ENCODE results near the gene DPY19L1.

DNA sequence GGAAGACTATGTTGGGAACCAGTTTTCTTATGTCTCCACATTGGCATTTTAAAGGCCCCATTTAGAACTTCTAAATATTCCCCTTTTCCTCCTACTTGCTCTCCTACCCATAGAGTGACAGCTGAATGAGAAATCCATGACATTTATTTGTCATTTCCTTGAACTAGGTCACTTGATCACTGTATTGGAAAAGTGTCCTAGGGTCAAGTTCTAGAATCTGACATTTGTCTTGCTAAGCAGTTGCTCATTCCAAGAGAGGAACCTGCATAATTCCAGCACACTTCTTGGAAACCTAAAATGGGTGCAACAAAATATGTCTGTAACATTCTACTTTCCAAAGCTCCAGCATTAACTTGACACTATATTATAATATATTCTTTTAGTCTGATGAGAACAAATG, 3.6 kb upstream of the DPY19L1 start:
- TF ChIP-seq ZNF274 (IDR thresholded peaks at IDR 0.05; ENCODE audit: low read depth, low read length) (no peak), YY1 (IDR thresholded peaks at IDR 0.05; ENCODE audit: insufficient read depth, insufficient read length) (no peak), SUZ12 (IDR thresholded peaks at IDR 0.05; ENCODE audit: extremely low read depth, insufficient read depth, insufficient read length) (no peak)
